ENCODE measurements around the gene DPP6.
A peak's percentile ranks its signal among the peaks of the same experiment; 100 is the strongest.
"Not testable (repeated sequence)": the region's sequence is repeated elsewhere in the genome, so short reads cannot be mapped to it uniquely, and the experiment has no call there.

DPP6 gene

DNA sequence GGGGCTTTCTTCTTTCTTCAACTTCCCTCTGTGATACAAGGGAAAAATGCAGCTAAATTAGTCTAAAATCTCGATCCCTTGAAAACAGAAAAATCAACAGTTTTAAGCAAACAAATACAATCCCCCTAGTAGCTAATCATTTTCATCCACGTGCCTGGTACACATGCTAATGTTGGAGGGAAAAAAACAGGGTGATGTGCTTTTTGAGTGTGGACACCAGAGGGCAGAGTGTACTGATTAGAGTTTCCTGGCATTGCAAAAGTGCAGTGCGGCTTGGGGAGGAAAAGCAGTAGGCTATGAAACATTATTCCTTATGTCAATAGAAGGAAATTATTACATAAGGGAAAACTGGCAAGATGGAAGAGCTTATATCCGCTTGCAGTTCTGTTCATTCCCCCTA, 19.6 kb downstream of the DPP6 start:
- H3K27ac ChIP-seq, result not testable (repeated sequence)

DNA sequence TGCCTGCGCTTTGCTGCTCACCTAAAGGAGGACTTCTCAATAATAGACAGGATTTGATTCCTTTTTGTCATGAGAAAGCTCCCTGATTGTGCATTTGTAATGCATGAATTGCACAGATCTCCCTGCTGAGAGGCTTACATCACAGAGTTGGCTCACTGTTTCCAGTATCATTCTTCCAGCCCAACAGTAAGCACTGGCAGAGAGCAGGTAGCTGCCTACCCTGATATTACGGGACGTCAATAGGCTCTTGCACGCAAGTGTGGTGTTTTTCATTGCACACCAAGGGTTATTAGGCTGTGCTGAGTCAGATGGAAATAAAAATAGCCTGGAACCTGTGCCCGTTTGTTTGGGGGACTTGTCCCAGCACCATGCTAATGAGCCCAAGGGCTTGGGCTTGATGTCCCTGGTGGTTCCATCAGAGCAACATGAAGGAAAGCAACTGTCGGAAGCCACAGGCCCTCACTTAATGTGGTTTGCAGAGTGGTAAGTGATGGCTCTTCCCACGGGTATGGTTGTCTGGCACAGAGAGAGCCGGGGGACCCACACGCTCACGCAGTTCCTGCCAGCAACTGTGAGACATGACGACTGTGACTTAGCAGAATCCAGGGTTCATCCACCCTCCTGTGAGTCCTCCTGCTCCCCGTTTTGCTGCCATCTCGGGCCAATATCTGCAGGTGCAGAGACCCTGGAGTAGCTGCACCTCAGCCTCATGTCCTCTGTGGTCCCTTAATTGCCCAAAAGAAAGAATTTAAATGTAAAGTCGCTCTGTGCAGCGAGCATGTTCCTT, 20.4 kb downstream of the DPP6 start:
- H3K27ac ChIP-seq, result not testable (repeated sequence)

More for the DNA sequence above, 19.6 kb downstream of the DPP6 start:
- TF ChIP-seq, protein P1, sequence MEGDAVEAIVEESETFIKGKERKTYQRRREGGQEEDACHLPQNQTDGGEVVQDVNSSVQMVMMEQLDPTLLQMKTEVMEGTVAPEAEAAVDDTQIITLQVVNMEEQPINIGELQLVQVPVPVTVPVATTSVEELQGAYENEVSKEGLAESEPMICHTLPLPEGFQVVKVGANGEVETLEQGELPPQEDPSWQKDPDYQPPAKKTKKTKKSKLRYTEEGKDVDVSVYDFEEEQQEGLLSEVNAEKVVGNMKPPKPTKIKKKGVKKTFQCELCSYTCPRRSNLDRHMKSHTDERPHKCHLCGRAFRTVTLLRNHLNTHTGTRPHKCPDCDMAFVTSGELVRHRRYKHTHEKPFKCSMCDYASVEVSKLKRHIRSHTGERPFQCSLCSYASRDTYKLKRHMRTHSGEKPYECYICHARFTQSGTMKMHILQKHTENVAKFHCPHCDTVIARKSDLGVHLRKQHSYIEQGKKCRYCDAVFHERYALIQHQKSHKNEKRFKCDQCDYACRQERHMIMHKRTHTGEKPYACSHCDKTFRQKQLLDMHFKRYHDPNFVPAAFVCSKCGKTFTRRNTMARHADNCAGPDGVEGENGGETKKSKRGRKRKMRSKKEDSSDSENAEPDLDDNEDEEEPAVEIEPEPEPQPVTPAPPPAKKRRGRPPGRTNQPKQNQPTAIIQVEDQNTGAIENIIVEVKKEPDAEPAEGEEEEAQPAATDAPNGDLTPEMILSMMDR (conservative IDR thresholded peaks at IDR 0.05), result peak; percentile 81

DNA sequence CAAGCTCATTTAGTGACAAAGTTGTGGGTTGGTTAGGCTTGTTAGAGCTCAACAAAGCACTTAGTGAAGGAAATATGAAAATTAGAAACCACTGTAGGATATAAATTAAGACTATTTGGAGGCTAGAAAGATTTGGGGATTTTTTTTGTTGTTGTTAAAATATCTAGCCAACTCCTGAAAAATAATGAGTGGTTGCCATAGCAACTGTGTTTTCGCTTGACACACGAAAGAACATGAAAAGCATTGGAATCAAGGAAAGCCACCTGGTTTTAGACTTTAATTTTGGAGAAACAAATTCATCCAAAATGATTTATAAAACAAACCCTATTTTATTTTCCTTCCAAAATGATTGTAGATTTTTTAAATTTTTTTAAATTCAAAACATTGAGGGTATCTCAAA, 26.3 kb downstream of the DPP6 start:
- H3K27ac ChIP-seq, result not testable (repeated sequence)

DNA sequence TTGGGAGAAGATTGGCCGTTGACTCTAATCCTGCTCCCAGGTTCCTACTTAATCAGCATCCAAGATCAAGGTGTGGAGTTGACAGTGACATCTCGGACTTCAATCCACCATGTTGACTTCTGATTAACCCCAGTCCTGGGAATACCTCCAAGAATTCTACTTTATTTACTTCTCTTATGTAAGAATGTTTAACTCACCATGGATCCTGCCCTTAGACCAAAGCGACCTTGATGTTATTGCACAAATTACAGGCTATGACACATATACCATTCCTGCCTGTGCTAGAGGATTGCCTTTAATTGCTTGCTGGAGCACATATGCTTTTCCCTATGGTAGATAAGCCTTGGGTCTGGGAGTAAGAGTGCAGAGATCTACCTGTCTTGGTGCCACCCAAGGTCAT, 28.1 kb downstream of the DPP6 start:
- not testable (repeated sequence) for H3K27ac ChIP-seq

DNA sequence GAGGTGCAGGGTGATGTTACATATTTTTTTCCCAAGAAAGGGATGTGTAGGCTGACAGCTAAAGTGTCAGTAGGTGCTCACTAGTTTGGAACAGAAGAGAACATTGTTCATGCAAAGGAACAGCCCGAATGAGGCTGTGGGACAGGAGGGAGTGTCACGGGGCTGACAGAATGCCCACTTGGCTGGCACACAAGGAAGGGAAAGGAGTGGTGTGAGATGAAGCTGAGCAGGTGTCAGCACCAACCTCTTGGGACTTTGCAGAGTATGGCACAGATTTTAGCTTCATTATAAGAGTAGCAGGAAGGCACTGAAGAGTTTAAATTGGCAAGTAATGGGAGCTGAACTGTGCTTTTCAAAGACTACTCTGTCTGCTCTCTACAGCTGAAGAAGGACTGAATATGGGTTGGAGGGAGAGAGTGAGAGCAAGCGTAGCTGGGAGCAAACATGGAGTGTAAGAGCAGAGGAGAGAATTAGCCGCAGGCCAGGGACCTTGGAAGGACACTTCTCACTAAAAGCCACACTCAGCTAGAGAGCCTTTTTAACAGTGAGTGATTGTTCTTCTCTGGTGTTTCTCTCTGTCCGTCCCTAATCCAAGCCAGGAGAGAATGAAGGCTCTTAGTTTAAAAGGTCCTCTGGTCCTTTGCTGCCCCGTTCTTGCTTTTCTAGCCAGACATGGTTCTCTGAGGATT, 35.0 kb downstream of the DPP6 start:
- H3K27ac ChIP-seq, result not testable (repeated sequence)

DNA sequence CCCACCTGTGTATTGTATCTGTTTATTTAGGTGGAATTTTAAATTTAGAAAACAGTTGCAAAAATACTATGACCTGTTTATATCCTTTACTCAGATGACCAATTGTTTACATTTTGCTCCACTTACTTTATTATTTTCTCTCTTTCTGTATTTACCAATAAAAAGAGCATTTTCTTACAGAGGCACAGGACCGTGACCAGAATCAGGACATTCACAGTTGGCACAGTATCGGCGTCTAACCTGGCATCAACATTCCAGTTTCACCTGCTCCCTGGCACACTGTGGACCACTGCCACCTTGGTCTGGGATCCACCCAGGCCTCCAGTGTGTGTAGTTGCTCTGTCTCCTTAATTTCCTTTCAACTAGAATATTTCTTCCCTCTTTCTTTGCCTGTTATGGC, 39.9 kb downstream of the DPP6 start:
- H3K27ac ChIP-seq, result not testable (repeated sequence)

DNA sequence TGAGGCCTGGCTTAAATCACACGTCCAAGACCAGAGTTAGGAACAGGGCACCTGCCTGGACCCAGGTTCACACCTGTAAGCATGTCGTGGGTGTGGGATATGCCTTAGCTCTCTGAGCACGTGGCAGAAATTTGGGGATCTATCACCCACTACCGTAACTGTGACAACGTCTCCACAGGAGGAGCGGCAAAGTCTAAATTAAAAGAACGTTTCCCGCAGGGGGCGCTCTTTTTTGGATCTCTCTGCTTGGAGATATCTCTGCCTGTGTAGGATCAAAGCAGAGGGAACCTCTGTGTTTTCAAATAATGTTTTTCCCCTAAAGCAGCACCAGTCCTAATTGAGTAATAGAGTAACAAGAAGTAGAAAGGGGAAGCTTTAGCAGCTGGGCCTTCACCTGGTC, 43.0 kb downstream of the DPP6 start:
- not testable (repeated sequence) for H3K27ac ChIP-seq

DNA sequence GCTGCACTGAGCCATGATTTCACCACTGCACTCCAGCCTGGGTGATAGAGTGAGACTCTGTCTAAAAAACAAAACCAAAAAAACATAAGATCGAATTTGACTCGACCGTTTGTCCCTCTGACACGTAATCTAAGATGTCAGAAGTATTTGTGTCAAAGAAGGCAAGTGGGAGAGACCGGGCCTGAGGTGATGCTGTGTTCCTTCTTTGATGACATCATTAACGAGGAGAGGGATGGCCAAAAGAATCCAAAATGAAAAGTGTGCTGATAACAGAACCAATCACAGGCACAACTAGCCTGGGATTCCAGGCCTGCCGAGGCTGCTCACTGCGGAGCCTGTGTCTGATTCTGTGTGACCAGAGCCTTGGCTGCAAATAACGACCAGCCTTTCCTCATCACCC, 52.9 kb downstream of the DPP6 start:
- not testable (repeated sequence) for H3K27ac ChIP-seq

DNA sequence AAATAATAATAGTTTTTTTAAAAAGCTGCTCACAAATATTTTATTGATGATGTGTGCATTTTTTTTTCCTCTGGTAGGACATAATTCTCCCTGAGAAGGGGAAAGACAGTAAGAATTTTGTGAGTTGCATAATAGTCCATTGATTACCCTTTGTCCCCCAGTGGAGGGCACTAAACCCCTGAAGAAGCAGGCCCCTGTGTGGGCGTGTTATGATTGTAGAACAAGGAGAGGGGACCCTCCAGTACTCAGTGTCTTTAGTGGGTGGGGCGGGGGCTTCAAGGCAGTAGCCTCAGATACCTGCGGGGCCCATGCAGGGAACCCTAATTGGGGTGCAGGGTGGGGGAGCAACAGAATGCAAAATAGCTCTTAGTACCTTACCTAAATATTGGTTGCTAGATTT, 57.4 kb downstream of the DPP6 start:
- not testable (repeated sequence) for H3K27ac ChIP-seq

DNA sequence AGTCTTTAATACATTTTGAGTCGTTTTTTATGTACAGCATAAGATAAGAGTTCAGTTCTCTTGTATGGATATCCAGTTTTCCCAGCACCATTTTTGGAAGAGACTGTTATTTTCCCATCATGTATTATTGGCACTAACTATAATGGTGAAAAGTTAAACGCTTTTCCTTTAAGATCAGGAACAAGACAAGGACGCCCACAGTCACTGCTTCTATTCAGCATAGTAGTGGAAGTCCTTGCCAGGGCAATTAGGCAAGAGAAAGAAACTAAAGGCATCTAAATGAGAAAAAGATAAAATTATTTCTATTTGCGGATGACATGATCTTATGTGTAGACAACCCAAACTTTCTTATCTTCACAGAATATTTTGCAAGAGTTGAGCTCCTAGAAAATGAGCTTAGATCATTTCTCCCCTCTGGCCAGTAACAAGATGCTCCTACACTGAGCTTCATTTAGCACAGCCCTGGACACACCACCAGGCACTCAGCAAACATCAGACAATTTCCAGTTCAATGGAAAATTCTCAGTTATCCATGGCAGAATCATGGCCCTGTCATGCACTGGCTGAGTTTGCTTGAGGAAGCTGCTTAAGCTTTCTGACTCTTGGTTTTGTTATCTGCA, 61.6 kb downstream of the DPP6 start:
- H3K27ac ChIP-seq, result not testable (repeated sequence)

DNA sequence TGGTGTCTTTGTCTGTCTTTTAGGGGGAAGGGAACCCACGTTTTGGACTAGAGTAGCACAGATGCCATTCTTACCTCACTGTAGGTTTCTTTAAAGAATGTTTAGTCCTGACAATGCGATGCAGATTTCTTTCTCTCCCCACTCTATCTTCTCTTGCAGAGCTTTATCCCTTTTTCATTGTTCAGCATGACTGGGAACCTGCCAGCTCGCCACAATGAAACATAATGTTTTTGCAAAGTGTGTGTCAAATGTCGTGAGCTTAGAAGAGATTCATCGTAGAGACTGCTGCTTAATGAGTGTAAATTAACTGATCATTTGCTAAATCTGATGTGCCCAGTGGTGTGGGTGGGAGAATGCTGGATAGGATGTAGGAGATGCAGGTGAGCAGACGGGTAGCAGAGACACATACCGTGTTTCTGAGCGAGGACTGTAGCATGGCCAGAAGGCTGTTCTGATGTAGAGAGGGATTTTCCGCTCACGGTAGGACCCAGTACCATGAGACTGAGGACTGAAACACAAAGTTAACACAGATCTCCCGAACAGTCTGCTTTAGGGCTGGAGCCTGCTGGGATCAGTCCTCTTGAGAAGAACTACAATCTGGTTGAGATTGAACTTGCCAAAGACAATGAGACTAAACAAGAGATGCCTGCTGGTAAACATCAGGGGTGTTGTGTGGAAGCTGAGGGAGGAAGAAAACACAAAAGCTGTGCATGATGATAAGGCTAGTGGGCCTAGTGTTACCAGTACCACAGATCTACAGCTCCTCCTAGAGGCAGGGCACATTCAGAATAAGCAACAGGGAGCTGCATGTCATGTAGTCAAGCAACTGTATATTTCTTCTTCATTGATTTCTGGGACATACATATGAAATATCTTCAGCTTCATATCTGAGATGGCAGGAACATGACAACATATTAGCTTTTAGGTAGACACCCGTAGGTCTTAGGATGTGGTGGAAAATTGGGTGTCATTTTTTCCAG, 65.5 kb downstream of the DPP6 start:
- H3K27ac ChIP-seq, result not testable (repeated sequence)

DNA sequence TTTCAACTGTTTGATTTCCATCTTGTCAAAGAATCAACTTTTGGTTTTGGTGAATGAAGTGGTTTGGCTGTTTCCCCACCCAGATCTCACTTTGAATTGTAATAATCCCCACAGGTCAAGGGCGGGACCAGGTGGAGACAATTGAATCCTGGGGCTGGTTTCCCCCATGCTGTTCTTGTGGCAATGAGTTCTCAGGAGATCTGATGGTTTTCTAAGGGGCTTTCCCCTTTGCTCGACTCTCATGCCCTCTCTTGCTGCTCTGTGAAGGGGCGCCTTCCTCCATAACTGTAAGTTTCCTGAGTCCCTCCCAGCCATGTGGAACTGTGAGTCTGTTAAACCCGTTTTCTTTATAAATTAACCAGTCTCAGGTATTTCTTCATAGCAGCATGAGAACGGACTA, 68.6 kb downstream of the DPP6 start:
- H3K27ac ChIP-seq, result not testable (repeated sequence)

DNA sequence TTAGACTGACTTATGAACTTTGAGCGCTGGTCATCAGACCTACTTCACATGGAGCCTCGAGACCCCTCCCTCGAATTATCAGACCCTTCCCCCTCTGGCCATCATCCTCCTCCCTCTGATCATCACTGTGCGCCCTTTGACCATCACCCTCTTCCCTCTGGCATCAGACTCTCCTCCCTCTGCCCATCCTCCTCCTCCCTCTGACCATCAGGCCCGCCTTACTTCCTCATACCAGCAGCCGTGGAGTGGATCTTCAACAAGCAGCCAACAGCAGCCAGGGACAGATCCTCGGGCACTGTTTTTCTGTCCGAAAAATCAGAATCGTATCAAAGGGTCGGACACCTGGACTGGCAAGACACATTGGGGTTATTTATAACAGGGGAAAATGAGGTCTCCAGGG, 70.5 kb downstream of the DPP6 start:
- H3K27ac ChIP-seq, result not testable (repeated sequence)

DNA sequence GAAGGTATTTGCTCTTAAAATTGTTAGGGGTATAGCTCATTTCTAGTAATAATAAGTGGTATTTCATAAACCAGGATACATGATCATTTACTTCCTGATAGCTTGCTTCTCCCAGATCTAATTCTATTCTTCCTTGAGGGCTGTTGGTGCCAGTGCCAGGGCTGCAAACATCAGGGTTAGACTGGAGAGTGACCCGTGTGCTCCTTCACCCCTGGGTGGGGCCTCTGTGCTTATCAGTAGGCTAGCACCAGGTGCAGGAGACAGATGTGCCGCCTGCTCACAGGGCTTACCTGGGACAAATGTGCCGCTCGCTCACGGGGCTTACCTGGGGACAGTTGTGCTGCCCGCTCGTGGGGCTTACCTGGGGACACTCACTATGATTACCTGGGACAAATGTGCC, 71.2 kb downstream of the DPP6 start:
- H3K27ac ChIP-seq, result not testable (repeated sequence)

DNA sequence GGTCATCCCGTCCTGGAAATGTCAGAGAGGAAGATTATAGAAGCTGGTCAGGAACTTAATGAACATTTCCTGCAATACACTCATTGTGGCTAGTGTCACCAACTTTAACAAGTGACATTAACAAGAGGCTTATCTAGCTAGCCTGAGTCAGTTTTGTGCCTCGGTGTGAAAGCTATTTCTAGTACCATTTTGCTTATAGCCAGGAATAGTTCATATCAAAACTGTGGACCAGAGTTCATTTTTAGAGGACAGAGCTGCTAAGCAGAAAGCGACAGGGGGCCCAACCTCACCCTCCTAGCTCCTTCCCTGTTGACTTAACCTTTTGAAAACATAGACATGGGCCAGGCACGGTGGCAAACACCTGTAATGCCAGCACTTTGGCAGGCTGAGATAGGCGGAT, 76.9 kb downstream of the DPP6 start:
- not testable (repeated sequence) for H3K27ac ChIP-seq

DNA sequence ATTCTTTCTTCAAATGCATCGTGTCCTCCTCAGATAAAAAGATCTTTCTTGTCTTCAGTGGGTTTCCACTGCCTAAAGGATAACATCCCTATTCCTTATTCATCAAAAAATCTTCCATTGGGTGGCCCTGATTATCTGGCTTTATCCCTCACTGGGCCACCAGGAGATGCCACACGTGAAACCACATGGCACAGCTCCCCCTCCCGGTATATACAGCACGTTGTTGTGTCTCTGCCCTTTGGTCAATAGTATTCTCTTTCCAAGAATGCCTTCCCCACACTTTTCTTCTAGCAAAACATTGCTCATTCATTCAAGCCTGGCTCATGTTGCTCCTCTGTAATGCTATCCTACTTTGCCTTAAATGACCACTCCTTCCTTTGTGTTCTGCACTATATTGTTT, 80.4 kb downstream of the DPP6 start:
- not testable (repeated sequence) for H3K27ac ChIP-seq

DNA sequence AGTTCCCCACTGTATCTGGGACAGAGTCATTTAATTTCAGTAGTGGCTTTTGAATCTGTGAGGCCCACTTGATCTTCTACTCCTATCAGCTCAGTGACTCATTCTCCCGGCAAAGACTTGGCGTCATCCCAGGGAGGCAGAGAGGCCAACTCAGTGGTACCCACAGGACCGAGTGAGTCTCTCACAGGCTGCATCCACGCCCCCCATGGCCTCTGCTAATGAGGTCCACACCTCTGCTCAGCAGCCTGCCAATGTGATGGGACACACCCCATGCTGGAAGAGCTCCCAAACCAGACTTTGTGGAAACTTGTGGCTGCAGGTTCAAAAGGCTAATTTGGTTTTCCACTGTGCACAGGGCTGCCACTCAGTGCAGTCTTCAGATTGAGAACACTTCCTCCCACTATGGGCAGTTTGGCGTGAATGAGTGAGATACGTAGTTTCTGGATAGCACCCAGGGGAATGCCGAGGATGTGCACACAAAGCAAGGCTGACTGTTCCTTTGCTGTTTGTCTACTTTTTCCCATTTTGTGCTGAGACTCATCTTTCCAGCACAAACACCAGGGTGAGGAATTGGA, 81.6 kb downstream of the DPP6 start:
- H3K27ac ChIP-seq, result not testable (repeated sequence)

DNA sequence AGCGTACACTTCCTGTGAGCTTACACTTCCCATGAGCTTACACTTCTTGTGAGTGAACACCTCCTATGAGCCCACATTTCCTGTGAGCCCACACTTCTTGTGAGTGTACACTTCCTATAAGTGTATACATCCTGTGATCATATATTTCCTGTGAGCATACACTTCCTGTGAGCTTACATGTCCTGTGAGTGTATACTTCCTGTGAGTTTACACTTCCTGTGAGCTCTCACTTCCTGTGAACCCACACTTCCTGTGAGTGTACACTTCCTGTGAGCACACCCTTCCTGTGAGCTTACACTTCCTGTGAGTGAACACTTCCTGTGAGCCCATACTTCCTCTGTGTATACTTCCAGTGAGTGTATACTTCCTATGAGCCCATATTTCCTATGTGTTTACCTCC, 82.5 kb downstream of the DPP6 start:
- H3K27ac ChIP-seq, result not testable (repeated sequence)

DNA sequence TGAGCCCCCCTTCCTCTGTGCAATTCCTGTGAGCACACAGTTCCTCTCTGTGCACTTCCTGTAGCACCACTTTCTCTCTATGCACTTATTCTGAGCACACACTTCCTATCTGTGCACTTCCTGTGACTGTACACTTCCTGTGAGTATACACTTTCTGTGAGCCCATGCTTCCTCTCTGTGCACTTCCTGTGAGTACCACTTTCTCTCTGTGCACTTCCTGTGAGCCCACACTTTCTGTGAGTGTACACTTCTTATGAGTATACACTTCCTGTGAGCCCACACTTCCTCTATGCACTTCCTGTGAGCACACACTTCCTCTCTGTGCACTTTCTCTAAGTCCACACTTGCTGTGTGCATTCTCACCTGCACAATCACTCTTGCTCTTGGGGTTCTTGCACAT, 83.4 kb downstream of the DPP6 start:
- H3K27ac ChIP-seq, result not testable (repeated sequence)

Measured in VCaP (cell line).